ENCODE results near the gene C3orf18.
A peak's percentile ranks its signal among the peaks of the same experiment; 100 is the strongest.

Gene C3orf18

GRCh38 chr3:50577348-50577747, 9.8 kb upstream of the C3orf18 start:
- DNase-seq = no peak

- DNase-seq = no peak
Observed at GRCh38 chr3:50575372-50575771, 7.8 kb upstream of the C3orf18 start.

GRCh38 chr3:50574444-50574831, 6.9 kb upstream of the C3orf18 start:
- no peak for DNase-seq

- no peak for DNase-seq
Observed at GRCh38 chr3:50573566-50574443, 6.3 kb upstream of the C3orf18 start.

GRCh38 chr3:50572801-50573371, 5.3 kb upstream of the C3orf18 start:
- no peak for DNase-seq

- peak; percentile 75 for DNase-seq
Observed at GRCh38 chr3:50572158-50572557, 4.6 kb upstream of the C3orf18 start.

- no peak for DNase-seq
Observed at GRCh38 chr3:50571486-50571885, 3.9 kb upstream of the C3orf18 start.

GRCh38 chr3:50570508-50571279, 3.1 kb upstream of the C3orf18 start:
- no peak for DNase-seq

- DNase-seq = peak; percentile 97
Observed at GRCh38 chr3:50568947-50569749, 1.6 kb upstream of the C3orf18 start, which contains the start of gene HEMK1. TSS of gene HEMK1 (plus strand) at chr3:50569522. CDS start at chr3:50571105, 1,583 bp downstream.

- DNase-seq = no peak
Observed at GRCh38 chr3:50567011-50567385, 549 bp downstream of the C3orf18 start.

- DNase-seq = no peak
Observed at GRCh38 chr3:50564321-50564720, 3.2 kb downstream of the C3orf18 start.

- no peak for DNase-seq
Observed at GRCh38 chr3:50563867-50564266, 3.7 kb downstream of the C3orf18 start.

GRCh38 chr3:50562861-50563260, 4.7 kb downstream of the C3orf18 start:
- no peak for DNase-seq

GRCh38 chr3:50559702-50560101, 7.8 kb downstream of the C3orf18 start:
- no peak for DNase-seq

GRCh38 chr3:50557915-50558314, 9.6 kb downstream of the C3orf18 start:
- DNase-seq = no peak

- DNase-seq = no peak
Observed at GRCh38 chr3:50557106-50557505, 10.4 kb downstream of the C3orf18 start.

GRCh38 chr3:50554553-50554952, 13.0 kb downstream of the C3orf18 start:
- no peak for DNase-seq

GRCh38 chr3:50552598-50552997, 14.9 kb downstream of the C3orf18 start:
- DNase-seq = no peak

GRCh38 chr3:50551681-50552435, 15.7 kb downstream of the C3orf18 start:
- no peak for DNase-seq

- peak; percentile 45 for DNase-seq
Observed at GRCh38 chr3:50551054-50551659, 16.4 kb downstream of the C3orf18 start.

- peak; percentile 70 for DNase-seq
Observed at GRCh38 chr3:50550079-50550736, 17.3 kb downstream of the C3orf18 start.

All from left hindlimb (tissue), 1 donor.